AG09309 (cell line): ENCODE measurements around the gene SESTD1.
A peak's percentile ranks its signal among the peaks of the same experiment; 100 is the strongest.

ENCODE experiments used
- DNase-seq: peaks from one replicate; pipeline ENCODE4 v3.0.0-alpha.2; 2010; ENCODE audit warnings: low read depth
- H3K4me3 ChIP-seq: 2 replicates; pipeline ENCODE4 v1.5.1; 2011; ENCODE audit warnings: mild to moderate bottlenecking, low read depth, low read length, moderate library complexity; ENCODE audit not compliant: control insufficient read depth
- CTCF ChIP-seq: IDR thresholded peaks from 2 replicates; pipeline ENCODE4 v1.5.1; 2011; ENCODE audit warnings: mild to moderate bottlenecking, low read depth, low read length, inconsistent platforms; ENCODE audit not compliant: insufficient read depth, control insufficient read depth; ENCODE audit errors: missing control alignments

SESTD1 gene

GRCh38 chr2:179132076-179132475, 132.6 kb downstream of the SESTD1 start:
- DNase-seq = no peak
- H3K4me3 ChIP-seq = no peak overlapping the region
- TF ChIP-seq CTCF = no peak

- DNase-seq = no peak
- TF ChIP-seq CTCF = no peak
- no peak overlapping the region for H3K4me3 ChIP-seq
Measured at GRCh38 chr2:179130560-179130959, 134.1 kb downstream of the SESTD1 start.

GRCh38 chr2:179129574-179130238, 134.9 kb downstream of the SESTD1 start:
- TF ChIP-seq CTCF = peak; percentile 65
- no peak for DNase-seq
- H3K4me3 ChIP-seq = no peak overlapping the region

- H3K4me3 ChIP-seq = no peak overlapping the region
- no peak for TF ChIP-seq CTCF
- DNase-seq = no peak
Measured at GRCh38 chr2:179125404-179125803, 139.2 kb downstream of the SESTD1 start.

GRCh38 chr2:179124282-179124681, 140.3 kb downstream of the SESTD1 start:
- TF ChIP-seq CTCF = no peak
- H3K4me3 ChIP-seq = no peak overlapping the region
- no peak for DNase-seq

- no peak for DNase-seq
- no peak for TF ChIP-seq CTCF
- H3K4me3 ChIP-seq = no peak overlapping the region
Measured at GRCh38 chr2:179123272-179123662, 141.4 kb downstream of the SESTD1 start.
